ENCODE results near the gene ARHGAP10.

DNA sequence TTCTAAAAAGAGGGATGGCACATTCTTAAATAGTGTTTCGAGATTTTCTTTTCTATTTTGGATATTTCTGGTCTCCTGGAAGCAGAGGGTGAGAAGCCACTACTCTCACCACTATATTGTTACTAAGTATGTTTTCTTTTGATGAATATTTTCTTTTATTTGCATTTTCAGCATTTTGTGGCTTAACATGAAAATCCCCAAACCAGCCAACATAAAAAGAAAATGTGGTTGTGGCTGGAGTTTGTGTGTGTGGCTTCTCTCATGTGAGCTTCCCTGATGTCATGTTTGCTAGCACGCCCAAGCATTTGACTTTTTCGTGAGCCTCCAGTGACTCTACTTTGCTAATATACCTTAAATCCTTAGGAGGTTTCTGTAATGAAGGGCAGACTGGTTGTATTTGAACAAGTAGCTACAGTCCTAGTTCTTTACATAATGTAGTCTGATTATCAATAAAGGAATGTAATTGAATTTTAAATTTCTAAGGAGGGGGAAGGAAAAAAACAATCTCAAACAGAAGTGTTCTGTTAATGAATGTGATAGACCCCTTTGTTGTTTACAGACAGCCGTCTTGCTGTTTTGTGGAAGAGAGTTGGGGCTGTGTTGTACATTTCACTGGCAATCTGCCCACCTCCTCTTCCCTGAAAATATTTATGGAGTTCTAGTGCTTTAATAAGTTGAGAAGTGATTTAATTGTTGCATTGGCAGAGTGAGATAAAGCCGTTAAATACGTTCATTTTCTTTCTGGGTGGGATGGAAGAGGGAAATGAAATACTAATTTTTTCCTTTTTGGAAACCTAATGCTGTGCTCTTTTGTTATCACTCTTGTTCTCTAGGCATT lies 114.6 kb downstream of the ARHGAP10 start:
- TF ChIP-seq RAD21 (IDR thresholded peaks at IDR 0.05; ENCODE audit: insufficient read depth, low read depth, low read length) (no peak), YY1 (IDR thresholded peaks at IDR 0.05; ENCODE audit: low read depth, low read length) (no peak), EZH2 (IDR thresholded peaks at IDR 0.05; ENCODE audit: borderline replicate concordance, control insufficient read depth, low read depth, low read length) (no peak), SMARCA5 (IDR thresholded peaks at IDR 0.05) (no peak), ZZZ3 (IDR thresholded peaks at IDR 0.05; ENCODE audit: control insufficient read depth, insufficient read length, low read depth) (no peak), KLF5 (IDR thresholded peaks at IDR 0.05; ENCODE audit: partially characterized antibody) (no peak), NR2F1 (conservative IDR thresholded peaks at IDR 0.05) (peak; percentile 52)
- TF ChIP-seq, protein P1, sequence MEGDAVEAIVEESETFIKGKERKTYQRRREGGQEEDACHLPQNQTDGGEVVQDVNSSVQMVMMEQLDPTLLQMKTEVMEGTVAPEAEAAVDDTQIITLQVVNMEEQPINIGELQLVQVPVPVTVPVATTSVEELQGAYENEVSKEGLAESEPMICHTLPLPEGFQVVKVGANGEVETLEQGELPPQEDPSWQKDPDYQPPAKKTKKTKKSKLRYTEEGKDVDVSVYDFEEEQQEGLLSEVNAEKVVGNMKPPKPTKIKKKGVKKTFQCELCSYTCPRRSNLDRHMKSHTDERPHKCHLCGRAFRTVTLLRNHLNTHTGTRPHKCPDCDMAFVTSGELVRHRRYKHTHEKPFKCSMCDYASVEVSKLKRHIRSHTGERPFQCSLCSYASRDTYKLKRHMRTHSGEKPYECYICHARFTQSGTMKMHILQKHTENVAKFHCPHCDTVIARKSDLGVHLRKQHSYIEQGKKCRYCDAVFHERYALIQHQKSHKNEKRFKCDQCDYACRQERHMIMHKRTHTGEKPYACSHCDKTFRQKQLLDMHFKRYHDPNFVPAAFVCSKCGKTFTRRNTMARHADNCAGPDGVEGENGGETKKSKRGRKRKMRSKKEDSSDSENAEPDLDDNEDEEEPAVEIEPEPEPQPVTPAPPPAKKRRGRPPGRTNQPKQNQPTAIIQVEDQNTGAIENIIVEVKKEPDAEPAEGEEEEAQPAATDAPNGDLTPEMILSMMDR (IDR thresholded peaks at IDR 0.05 in 2 of 3, conservative IDR thresholded peaks at IDR 0.05 in 1 of 3; ENCODE audit: control insufficient read depth in 2 of 3, extremely low read depth in 1 of 3, insufficient read depth in 1 of 3, low read depth in 3 of 3, low read length in 3 of 3): no peak
- TF ChIP-seq, protein P2, sequence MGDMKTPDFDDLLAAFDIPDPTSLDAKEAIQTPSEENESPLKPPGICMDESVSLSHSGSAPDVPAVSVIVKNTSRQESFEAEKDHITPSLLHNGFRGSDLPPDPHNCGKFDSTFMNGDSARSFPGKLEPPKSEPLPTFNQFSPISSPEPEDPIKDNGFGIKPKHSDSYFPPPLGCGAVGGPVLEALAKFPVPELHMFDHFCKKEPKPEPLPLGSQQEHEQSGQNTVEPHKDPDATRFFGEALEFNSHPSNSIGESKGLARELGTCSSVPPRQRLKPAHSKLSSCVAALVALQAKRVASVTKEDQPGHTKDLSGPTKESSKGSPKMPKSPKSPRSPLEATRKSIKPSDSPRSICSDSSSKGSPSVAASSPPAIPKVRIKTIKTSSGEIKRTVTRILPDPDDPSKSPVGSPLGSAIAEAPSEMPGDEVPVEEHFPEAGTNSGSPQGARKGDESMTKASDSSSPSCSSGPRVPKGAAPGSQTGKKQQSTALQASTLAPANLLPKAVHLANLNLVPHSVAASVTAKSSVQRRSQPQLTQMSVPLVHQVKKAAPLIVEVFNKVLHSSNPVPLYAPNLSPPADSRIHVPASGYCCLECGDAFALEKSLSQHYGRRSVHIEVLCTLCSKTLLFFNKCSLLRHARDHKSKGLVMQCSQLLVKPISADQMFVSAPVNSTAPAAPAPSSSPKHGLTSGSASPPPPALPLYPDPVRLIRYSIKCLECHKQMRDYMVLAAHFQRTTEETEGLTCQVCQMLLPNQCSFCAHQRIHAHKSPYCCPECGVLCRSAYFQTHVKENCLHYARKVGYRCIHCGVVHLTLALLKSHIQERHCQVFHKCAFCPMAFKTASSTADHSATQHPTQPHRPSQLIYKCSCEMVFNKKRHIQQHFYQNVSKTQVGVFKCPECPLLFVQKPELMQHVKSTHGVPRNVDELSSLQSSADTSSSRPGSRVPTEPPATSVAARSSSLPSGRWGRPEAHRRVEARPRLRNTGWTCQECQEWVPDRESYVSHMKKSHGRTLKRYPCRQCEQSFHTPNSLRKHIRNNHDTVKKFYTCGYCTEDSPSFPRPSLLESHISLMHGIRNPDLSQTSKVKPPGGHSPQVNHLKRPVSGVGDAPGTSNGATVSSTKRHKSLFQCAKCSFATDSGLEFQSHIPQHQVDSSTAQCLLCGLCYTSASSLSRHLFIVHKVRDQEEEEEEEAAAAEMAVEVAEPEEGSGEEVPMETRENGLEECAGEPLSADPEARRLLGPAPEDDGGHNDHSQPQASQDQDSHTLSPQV (IDR thresholded peaks at IDR 0.05): no peak
- TF ChIP-seq, protein P3, sequence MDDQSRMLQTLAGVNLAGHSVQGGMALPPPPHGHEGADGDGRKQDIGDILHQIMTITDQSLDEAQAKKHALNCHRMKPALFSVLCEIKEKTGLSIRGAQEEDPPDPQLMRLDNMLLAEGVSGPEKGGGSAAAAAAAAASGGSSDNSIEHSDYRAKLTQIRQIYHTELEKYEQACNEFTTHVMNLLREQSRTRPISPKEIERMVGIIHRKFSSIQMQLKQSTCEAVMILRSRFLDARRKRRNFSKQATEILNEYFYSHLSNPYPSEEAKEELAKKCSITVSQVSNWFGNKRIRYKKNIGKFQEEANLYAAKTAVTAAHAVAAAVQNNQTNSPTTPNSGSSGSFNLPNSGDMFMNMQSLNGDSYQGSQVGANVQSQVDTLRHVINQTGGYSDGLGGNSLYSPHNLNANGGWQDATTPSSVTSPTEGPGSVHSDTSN (IDR thresholded peaks at IDR 0.05; ENCODE audit: insufficient replicate concordance, low read depth, low read length): no peak
- TF ChIP-seq, protein P4, sequence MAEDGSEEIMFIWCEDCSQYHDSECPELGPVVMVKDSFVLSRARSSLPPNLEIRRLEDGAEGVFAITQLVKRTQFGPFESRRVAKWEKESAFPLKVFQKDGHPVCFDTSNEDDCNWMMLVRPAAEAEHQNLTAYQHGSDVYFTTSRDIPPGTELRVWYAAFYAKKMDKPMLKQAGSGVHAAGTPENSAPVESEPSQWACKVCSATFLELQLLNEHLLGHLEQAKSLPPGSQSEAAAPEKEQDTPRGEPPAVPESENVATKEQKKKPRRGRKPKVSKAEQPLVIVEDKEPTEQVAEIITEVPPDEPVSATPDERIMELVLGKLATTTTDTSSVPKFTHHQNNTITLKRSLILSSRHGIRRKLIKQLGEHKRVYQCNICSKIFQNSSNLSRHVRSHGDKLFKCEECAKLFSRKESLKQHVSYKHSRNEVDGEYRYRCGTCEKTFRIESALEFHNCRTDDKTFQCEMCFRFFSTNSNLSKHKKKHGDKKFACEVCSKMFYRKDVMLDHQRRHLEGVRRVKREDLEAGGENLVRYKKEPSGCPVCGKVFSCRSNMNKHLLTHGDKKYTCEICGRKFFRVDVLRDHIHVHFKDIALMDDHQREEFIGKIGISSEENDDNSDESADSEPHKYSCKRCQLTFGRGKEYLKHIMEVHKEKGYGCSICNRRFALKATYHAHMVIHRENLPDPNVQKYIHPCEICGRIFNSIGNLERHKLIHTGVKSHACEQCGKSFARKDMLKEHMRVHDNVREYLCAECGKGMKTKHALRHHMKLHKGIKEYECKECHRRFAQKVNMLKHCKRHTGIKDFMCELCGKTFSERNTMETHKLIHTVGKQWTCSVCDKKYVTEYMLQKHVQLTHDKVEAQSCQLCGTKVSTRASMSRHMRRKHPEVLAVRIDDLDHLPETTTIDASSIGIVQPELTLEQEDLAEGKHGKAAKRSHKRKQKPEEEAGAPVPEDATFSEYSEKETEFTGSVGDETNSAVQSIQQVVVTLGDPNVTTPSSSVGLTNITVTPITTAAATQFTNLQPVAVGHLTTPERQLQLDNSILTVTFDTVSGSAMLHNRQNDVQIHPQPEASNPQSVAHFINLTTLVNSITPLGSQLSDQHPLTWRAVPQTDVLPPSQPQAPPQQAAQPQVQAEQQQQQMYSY (CRISPR knock-in tag; IDR thresholded peaks at IDR 0.05): no peak
- TF ChIP-seq, protein P5, sequence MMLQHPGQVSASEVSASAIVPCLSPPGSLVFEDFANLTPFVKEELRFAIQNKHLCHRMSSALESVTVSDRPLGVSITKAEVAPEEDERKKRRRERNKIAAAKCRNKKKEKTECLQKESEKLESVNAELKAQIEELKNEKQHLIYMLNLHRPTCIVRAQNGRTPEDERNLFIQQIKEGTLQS (IDR thresholded peaks at IDR 0.05; ENCODE audit: borderline replicate concordance, extremely low read depth, low read depth, low read length): no peak
- TF ChIP-seq, protein P6, sequence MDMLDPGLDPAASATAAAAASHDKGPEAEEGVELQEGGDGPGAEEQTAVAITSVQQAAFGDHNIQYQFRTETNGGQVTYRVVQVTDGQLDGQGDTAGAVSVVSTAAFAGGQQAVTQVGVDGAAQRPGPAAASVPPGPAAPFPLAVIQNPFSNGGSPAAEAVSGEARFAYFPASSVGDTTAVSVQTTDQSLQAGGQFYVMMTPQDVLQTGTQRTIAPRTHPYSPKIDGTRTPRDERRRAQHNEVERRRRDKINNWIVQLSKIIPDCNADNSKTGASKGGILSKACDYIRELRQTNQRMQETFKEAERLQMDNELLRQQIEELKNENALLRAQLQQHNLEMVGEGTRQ (IDR thresholded peaks at IDR 0.05; ENCODE audit: borderline replicate concordance, low read depth, low read length): no peak
- TF ChIP-seq, protein P7, sequence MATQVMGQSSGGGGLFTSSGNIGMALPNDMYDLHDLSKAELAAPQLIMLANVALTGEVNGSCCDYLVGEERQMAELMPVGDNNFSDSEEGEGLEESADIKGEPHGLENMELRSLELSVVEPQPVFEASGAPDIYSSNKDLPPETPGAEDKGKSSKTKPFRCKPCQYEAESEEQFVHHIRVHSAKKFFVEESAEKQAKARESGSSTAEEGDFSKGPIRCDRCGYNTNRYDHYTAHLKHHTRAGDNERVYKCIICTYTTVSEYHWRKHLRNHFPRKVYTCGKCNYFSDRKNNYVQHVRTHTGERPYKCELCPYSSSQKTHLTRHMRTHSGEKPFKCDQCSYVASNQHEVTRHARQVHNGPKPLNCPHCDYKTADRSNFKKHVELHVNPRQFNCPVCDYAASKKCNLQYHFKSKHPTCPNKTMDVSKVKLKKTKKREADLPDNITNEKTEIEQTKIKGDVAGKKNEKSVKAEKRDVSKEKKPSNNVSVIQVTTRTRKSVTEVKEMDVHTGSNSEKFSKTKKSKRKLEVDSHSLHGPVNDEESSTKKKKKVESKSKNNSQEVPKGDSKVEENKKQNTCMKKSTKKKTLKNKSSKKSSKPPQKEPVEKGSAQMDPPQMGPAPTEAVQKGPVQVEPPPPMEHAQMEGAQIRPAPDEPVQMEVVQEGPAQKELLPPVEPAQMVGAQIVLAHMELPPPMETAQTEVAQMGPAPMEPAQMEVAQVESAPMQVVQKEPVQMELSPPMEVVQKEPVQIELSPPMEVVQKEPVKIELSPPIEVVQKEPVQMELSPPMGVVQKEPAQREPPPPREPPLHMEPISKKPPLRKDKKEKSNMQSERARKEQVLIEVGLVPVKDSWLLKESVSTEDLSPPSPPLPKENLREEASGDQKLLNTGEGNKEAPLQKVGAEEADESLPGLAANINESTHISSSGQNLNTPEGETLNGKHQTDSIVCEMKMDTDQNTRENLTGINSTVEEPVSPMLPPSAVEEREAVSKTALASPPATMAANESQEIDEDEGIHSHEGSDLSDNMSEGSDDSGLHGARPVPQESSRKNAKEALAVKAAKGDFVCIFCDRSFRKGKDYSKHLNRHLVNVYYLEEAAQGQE (IDR thresholded peaks at IDR 0.05; ENCODE audit: low read depth, low read length): no peak

Data from GM12878 (cell line).